ENCODE data around the gene DARS2. TPM values are rescaled to one million over a fixed set of nuclear protein-coding genes. Genes with fewer than 3 reads are reported as not detected.
"Not testable (repeated sequence)": the region's sequence is repeated elsewhere in the genome, so short reads cannot be mapped to it uniquely, and the experiment has no call there.

The DARS2 gene
- total RNA-seq, 1 donor from 2014 or later: 14.6 TPM

- Histone ChIP-seq H3K4me3 (no peak overlapping the region), H3K27me3 (no peaks in the 10 kb centered on the region), H3K9me3 (no peaks in the 10 kb centered on the region), H3K27ac (no peak overlapping the region), H3K4me1 (peaks cover 28% of the 10 kb centered on the region), H3K36me3 (peaks cover 29% of the 10 kb centered on the region)
- intact Hi-C loops (cut with DNase I): no loop called here
- TF ChIP-seq, protein P1, sequence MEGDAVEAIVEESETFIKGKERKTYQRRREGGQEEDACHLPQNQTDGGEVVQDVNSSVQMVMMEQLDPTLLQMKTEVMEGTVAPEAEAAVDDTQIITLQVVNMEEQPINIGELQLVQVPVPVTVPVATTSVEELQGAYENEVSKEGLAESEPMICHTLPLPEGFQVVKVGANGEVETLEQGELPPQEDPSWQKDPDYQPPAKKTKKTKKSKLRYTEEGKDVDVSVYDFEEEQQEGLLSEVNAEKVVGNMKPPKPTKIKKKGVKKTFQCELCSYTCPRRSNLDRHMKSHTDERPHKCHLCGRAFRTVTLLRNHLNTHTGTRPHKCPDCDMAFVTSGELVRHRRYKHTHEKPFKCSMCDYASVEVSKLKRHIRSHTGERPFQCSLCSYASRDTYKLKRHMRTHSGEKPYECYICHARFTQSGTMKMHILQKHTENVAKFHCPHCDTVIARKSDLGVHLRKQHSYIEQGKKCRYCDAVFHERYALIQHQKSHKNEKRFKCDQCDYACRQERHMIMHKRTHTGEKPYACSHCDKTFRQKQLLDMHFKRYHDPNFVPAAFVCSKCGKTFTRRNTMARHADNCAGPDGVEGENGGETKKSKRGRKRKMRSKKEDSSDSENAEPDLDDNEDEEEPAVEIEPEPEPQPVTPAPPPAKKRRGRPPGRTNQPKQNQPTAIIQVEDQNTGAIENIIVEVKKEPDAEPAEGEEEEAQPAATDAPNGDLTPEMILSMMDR (IDR thresholded peaks at IDR 0.05): no peak
- ATAC-seq (no peak), DNase-seq (no peak)
Measured at GRCh38 chr1:173871500-173871899, 47.0 kb downstream of the DARS2 start.

DNA sequence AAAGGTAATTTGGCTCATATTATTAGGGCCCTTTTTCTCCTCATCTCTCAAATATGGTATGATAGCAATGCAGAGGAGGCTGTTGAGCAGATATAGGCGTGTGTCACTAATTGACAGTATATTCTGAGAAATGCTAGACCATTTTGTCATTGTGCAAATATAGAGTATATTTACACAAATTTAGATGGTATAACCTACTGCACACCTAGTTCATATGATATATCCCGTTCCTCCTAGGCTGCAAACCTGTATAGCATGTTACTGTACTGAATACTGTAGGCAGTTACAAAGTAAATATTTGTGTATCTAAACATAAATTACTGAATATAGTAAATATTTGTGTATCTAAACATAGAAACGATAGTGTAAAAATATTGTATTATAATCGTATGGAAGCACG, 52.3 kb downstream of the DARS2 start:
- TF ChIP-seq, protein P1 (IDR thresholded peaks at IDR 0.05): no peak
- DNase-seq: no peak
- Histone ChIP-seq H3K36me3 (peaks cover 56% of the 10 kb centered on the region), H3K4me3 (no peak overlapping the region), H3K9me3 (no peaks in the 10 kb centered on the region), H3K27ac (no peak overlapping the region), H3K4me1 (no peaks in the 10 kb centered on the region), H3K27me3 (no peaks in the 10 kb centered on the region)
- intact Hi-C loops (cut with DNase I): no loop called here
- no peak for ATAC-seq

DNA sequence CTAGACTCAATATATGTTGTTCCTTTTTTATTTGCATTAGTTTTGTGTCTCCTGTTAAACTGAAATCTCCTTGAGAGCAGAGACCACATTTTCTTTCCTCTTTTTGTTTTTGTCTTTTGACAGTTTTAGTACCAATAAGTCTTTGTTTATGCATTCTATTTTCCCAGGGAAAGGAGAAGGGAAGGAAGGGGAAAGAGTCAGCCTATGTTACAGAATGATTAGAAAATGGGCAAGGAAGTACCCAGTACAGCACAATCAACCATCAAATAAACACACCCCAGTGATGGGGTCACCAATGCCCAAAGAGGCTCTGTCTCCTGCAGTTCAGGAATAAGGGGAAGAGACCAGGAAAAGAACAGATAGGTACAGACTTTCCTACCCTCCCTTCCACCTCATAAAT, 53.8 kb downstream of the DARS2 start:
- Histone ChIP-seq H3K36me3 (peaks cover 56% of the 10 kb centered on the region), H3K4me1 (no peaks in the 10 kb centered on the region), H3K27me3 (no peaks in the 10 kb centered on the region), H3K27ac (no peak overlapping the region), H3K9me3 (no peaks in the 10 kb centered on the region), H3K4me3 (no peak overlapping the region)
- ATAC-seq (no peak), DNase-seq (no peak)
- intact Hi-C loops (cut with DNase I): no loop called here
- TF ChIP-seq, protein P1 (IDR thresholded peaks at IDR 0.05): no peak

DNA sequence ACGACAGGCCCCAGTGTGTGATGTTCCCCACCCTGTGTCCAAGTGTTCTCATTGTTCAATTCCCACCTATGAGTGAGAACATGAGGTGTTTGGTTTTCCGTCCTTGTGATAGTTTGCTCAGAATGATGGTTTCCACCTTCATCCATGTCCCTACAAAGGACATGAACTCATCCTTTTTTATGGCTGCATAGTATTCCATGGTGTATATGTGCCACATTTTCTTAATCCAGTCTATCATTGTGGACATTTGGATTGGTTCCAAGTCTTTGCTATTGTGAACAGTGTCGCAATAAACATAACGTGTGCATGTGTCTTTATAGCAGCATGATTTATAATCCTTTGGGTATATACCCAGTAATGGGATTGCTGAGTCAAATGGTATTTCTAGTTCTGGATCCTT, 56.6 kb downstream of the DARS2 start:
- H3K36me3 ChIP-seq: peaks cover 43% of the 10 kb centered on the region
- H3K27ac ChIP-seq; H3K4me3 ChIP-seq; DNase-seq; H3K4me1 ChIP-seq; H3K9me3 ChIP-seq; intact Hi-C loops (cut with DNase I); ATAC-seq; H3K27me3 ChIP-seq: not testable (repeated sequence)

- DNase-seq (no peak), ATAC-seq (no peak)
- Histone ChIP-seq H3K4me3 (no peak overlapping the region), H3K27me3 (no peaks in the 10 kb centered on the region), H3K9me3 (no peaks in the 10 kb centered on the region), H3K4me1 (no peaks in the 10 kb centered on the region), H3K36me3 (peaks cover 30% of the 10 kb centered on the region), H3K27ac (no peak overlapping the region)
- TF ChIP-seq, protein P1 (IDR thresholded peaks at IDR 0.05): no peak
- intact Hi-C loops (cut with DNase I): no loop called here
Measured at GRCh38 chr1:173884701-173885100, 60.2 kb downstream of the DARS2 start.

DNA sequence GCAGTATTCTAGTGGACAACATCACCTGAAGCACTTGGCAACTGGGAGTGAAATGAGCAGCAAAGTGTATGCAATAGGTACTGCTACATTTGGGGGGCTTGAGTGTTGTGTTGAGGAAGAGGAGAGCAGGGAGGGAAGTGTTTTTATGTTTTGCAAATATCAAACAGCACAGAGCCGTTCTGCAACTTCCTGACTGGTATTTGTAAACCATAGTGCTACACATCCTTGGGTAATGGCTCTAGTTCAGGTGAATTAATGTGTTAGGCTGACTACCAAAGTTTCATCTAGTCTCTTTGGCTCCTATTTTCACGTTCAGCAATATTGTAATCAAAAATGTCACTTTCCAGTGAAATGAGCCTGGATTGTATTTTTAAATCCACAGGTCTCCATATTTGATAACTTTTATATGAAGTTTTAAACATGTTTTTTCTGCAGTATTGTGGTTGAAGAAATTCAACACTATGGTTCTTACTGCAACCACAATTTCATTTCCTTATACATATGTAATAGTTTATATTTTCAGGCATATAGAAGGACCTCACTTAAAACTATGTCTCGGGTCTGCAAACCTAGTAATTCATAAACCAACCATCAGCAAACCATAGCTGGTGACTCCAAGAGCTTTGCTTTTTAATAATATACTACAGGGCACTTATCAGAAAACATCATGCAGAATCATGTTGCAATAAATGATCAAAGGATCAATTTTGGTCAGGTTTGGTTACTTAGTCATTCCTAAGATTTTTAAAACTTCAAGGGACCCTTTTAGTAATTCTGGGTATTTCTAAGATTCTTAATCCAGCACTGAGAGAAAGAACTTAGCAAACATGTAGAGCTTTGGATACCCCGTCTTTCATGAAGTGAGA, 62.5 kb downstream of the DARS2 start:
- Histone ChIP-seq H3K36me3 (peaks cover 25% of the 10 kb centered on the region), H3K27me3 (no peaks in the 10 kb centered on the region), H3K9me3 (no peaks in the 10 kb centered on the region), H3K4me1 (no peaks in the 10 kb centered on the region), H3K4me3 (no peak overlapping the region), H3K27ac (no peak overlapping the region)
- ATAC-seq: no peak
- intact Hi-C loops (cut with DNase I): no loop called here
- DNase-seq: no peak
- TF ChIP-seq, protein P1 (IDR thresholded peaks at IDR 0.05): no peak

Measured in upper lobe of right lung (tissue), 1 donor.